ENCODE measurements around the gene XAGE3.

XAGE3 gene

DNA sequence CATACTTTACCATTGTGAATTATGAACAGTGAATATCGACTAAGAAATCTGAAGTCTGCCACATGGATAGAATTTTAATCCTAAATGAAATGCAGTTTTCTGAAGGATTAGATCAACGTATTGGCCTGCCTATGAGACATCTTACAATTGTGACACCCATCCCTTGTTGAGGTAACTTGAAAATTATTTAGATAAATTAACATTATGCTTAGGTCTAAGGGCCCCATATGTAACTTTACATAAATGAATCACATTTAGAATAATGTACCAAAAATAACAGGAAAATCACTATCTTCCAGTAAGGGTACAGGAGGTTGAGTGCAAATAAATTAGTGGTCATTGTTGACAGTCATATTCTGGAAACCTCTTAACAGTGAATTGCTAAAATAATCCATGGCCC is 43.3 kb downstream of the XAGE3 start:
- Histone ChIP-seq H3K79me2 (ENCODE audit: insufficient read depth, low read length) (no peaks in the 10 kb centered on the region), H4K20me1 (ENCODE audit: low read depth, low read length) (no peaks in the 10 kb centered on the region), H3K9me3 (ENCODE audit: insufficient read depth, low read length) (no peaks in the 10 kb centered on the region), H3K36me3 (ENCODE audit: low read length) (no peaks in the 10 kb centered on the region), H2AFZ (ENCODE audit: low read depth, low read length, severe bottlenecking) (no peak overlapping the region), H3K27ac (ENCODE audit: low read depth, low read length) (no peak overlapping the region), H3K9ac (ENCODE audit: low read length) (no peak overlapping the region), H3K9me2 (replicated peaks; ENCODE audit: insufficient read depth, low read length) (no peaks in the 10 kb centered on the region), H3K27me3 (ENCODE audit: low read length) (no peaks in the 10 kb centered on the region), H3K4me3 (ENCODE audit: insufficient read depth, low read length, poor library complexity, severe bottlenecking) (no peak overlapping the region), H3F3A (ENCODE audit: insufficient read depth) (no peaks in the 10 kb centered on the region), H3K4me2 (ENCODE audit: low read depth, low read length, poor library complexity, severe bottlenecking) (no peak overlapping the region)
- TF ChIP-seq, protein P1, sequence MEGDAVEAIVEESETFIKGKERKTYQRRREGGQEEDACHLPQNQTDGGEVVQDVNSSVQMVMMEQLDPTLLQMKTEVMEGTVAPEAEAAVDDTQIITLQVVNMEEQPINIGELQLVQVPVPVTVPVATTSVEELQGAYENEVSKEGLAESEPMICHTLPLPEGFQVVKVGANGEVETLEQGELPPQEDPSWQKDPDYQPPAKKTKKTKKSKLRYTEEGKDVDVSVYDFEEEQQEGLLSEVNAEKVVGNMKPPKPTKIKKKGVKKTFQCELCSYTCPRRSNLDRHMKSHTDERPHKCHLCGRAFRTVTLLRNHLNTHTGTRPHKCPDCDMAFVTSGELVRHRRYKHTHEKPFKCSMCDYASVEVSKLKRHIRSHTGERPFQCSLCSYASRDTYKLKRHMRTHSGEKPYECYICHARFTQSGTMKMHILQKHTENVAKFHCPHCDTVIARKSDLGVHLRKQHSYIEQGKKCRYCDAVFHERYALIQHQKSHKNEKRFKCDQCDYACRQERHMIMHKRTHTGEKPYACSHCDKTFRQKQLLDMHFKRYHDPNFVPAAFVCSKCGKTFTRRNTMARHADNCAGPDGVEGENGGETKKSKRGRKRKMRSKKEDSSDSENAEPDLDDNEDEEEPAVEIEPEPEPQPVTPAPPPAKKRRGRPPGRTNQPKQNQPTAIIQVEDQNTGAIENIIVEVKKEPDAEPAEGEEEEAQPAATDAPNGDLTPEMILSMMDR (IDR thresholded peaks at IDR 0.05; ENCODE audit: insufficient read depth, low read length, poor library complexity, severe bottlenecking): no peak
- no peak for TF ChIP-seq EZH2phosphoT487 (conservative IDR thresholded peaks at IDR 0.05; ENCODE audit: low read length)

DNA sequence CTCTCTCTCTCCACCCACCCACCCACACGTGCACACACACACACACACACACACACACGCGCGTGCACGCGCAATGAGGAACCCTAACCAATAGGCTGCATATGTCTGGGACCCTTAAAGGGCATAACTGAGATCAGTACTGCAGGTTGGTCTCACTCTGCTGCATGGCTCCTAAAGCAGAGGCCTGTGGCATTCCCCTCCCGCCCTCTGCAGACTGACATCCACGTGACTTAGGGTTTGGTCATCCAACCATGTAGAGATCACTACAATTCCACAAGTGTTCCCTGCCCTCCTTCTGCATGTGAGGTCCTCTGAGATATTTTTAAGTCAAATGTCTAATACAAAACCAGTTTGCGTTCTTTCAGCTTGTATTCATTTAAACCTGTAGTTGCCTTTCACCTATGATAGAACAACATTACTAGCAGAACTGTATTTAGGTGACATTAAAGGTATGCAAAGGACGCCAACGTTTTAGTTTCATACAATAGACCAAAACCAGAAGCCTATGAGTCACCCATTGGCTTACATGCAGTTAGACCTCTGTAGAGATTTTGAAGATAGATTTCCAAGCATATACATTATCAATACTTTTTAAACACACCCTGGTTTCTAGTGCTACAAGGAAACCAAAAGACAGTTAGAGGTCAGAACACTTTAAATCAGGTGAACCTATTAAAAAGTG is 46.7 kb downstream of the XAGE3 start:
- Histone ChIP-seq H3K4me3 (ENCODE audit: insufficient read depth, low read length, poor library complexity, severe bottlenecking) (no peak overlapping the region), H3K36me3 (ENCODE audit: low read length) (no peaks in the 10 kb centered on the region), H3F3A (ENCODE audit: insufficient read depth) (no peaks in the 10 kb centered on the region), H2AFZ (ENCODE audit: low read depth, low read length, severe bottlenecking) (no peak overlapping the region), H3K4me2 (ENCODE audit: low read depth, low read length, poor library complexity, severe bottlenecking) (no peak overlapping the region), H3K9ac (ENCODE audit: low read length) (no peak overlapping the region), H4K20me1 (ENCODE audit: low read depth, low read length) (no peaks in the 10 kb centered on the region), H3K27me3 (ENCODE audit: low read length) (no peaks in the 10 kb centered on the region), H3K9me3 (ENCODE audit: insufficient read depth, low read length) (no peaks in the 10 kb centered on the region), H3K9me2 (replicated peaks; ENCODE audit: insufficient read depth, low read length) (no peaks in the 10 kb centered on the region), H3K27ac (ENCODE audit: low read depth, low read length) (no peak overlapping the region), H3K79me2 (ENCODE audit: insufficient read depth, low read length) (no peaks in the 10 kb centered on the region)
- no peak for TF ChIP-seq EZH2phosphoT487 (conservative IDR thresholded peaks at IDR 0.05; ENCODE audit: low read length)
- TF ChIP-seq, protein P1 (IDR thresholded peaks at IDR 0.05; ENCODE audit: insufficient read depth, low read length, poor library complexity, severe bottlenecking): no peak

DNA sequence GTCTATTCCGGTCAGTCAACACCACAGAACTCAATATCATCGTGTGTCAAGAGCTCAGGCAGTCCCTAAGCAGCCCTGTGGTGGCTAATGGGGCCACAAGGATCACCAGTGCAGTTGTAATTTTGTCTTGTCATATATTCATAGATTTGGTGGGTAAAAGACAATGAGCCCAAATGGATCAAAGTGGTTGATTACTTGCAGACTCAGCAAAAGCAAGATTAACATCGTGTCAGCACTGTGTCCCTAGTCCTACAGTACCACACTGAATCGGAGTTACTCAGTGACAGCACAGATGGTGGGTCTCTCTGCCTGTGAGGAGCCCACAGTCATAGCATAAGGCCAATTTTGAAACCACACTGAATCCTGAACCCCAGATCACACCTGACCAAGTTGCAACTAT is 48.1 kb downstream of the XAGE3 start:
- H3K79me2 ChIP-seq (ENCODE audit: insufficient read depth, low read length): no peaks in the 10 kb centered on the region
- no peak overlapping the region for H3K9ac ChIP-seq (ENCODE audit: low read length)
- H3F3A ChIP-seq (ENCODE audit: insufficient read depth): no peaks in the 10 kb centered on the region
- no peak for TF ChIP-seq EZH2phosphoT487 (conservative IDR thresholded peaks at IDR 0.05; ENCODE audit: low read length)
- TF ChIP-seq, protein P1 (IDR thresholded peaks at IDR 0.05; ENCODE audit: insufficient read depth, low read length, poor library complexity, severe bottlenecking): no peak
- no peaks in the 10 kb centered on the region for H3K36me3 ChIP-seq (ENCODE audit: low read length)
- no peak overlapping the region for H3K4me2 ChIP-seq (ENCODE audit: low read depth, low read length, poor library complexity, severe bottlenecking)
- H4K20me1 ChIP-seq (ENCODE audit: low read depth, low read length): no peaks in the 10 kb centered on the region
- H3K9me3 ChIP-seq (ENCODE audit: insufficient read depth, low read length): no peaks in the 10 kb centered on the region
- no peak overlapping the region for H3K4me3 ChIP-seq (ENCODE audit: insufficient read depth, low read length, poor library complexity, severe bottlenecking)
- H2AFZ ChIP-seq (ENCODE audit: low read depth, low read length, severe bottlenecking): no peak overlapping the region
- no peak overlapping the region for H3K27ac ChIP-seq (ENCODE audit: low read depth, low read length)
- no peaks in the 10 kb centered on the region for H3K27me3 ChIP-seq (ENCODE audit: low read length)
- no peaks in the 10 kb centered on the region for H3K9me2 ChIP-seq (replicated peaks; ENCODE audit: insufficient read depth, low read length)

Measured in SU-DHL-6 (cell line).